GM21576 (cell line): Measurements from ENCODE around the gene STARD9.
A peak's percentile ranks its signal among the peaks of the same experiment; 100 is the strongest.
"Not testable (repeated sequence)": the region's sequence is repeated elsewhere in the genome, so short reads cannot be mapped to it uniquely, and the experiment has no call there.

Experiments used
- ATAC-seq: cut with Tn5 transposase; IDR thresholded peaks from one replicate; pipeline ENCODE4 v1.9.1; 2021; ENCODE audit warnings: mild to moderate bottlenecking, moderate library complexity; ENCODE audit not compliant: unreplicated experiment

STARD9 gene

DNA sequence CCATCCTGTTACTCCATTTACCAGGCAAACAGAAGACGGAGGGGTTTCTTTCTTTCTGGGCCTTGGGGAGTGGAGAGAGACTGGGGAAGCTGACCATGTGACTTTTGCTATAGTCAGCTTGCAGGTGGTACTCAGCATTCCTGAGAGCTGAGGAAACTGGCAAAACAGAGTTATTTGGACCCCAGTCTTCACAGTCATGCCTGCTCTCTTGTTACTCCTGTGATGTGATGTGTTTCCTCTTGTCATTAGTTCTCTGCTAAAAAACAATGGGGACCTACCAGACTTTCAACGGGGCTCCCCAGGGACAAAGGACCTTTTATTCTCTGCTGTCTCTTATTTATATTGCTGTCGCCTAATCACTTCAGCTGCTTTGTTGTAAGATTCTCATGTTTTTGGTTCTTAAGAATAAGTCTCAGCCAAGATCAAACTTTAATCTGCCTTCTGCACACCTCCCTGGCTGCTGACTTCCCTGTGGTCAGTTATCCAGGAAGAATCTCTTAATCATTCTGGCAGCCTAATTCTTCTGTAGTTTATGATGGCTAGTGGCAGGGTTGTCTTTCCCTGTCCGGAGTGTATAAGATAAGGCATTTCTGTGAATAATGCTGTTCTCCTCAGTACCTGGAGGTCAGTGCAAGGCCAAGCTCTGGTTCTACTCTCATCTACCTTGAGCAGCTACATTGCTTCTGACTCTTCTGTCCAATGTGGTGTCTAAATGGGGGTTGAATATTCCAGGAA is 8.8 kb downstream of the STARD9 start:
- ATAC-seq: no peak

DNA sequence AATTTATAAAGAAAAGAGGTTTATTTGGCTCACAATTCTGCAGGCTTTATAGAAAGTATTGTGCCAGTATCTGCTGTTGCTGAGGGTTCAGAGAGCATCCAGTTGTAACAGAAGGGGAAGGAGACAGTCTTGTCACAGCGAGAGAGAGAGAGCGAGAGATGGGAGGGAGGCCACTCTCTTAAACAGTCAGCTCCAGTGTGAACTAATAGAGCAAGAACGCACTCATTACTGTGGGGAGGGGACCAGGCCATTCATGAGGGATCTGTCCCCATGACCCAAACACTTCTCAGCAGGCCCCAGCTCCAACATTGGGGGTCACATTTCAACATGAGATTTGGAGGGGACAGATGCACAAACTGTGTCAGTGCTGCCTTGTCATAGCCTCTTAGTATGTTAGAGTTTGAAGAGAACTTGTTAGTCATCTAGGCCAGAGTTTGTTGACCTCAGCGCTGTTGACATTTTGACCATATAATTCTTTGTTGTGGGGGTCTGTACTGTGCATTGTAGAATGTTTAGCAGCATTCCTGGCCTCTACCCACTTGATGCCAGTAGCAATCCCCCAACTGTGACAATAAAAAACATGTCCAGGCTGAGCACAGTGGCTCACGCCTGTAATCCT is 15.3 kb downstream of the STARD9 start:
- no peak for ATAC-seq

DNA sequence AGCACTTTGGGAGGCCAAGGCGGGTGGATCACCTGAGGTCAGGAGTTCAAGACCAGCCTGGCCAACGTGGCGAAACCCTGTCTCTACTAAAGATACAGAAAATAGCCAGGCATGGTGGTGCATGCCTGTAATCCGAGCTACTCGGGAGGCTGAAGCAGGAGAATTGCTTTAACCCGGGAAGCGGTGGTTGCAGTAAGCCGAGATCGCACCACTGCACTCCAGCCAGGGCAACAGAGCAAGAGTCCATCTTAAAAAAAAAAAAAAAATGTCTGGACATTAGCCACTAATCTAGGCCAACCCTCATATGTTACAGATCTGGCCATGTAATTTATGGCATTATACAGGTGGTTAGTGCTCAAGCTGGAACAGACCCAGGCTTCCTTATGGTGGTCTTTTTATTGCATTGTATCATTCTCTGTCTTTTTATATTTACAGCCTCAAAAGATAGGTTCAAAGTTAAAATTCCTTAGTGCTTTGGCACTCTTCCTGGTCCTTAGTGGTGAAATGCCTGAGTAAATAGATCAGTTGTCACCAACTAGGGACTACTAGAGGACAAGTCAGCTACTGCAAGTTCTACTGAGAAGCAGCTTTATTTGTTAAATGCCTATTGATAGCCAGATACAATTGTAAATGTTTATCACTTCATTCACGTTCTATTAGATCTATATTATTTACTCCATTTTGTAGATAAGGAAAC is 16.0 kb downstream of the STARD9 start:
- ATAC-seq: no peak

DNA sequence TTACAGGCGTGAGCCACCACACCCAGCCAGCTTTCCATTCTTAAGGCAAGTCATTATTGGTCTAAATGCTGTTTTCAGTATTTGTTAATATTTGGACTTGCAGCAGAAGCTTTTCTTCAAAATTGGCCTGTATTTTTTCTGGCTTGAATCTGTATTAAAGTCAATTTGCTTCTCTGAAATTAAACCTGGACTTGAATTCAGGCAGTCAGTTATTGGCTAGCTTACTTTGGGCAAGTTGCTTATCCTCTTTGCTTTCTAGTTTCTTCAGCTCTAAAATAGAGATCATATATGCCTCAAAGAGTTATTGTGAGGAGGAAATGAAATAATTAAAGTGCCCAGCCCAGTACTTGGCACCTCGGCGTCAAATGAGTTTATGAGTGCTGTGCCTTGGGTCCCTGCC is 17.3 kb downstream of the STARD9 start:
- ATAC-seq: no peak

DNA sequence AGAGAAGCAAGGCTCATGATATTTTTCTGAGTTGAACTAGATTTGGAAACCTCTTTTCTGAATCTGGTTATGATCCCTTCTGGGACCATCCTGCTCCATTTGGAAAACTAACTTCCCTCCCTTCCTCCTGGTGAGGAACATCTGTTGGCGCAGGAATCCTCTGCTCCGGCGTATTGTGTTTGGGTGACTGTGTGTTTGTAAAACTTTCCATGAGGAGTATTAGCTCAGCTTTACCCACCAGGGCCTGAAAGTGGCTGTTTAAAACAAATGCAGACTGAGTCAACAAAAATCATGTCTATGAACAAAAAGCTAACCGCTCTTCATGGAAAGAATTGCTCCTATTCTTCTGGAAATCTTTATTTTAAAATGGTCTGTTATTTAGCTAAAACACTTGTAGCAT is 17.7 kb downstream of the STARD9 start:
- no peak for ATAC-seq

DNA sequence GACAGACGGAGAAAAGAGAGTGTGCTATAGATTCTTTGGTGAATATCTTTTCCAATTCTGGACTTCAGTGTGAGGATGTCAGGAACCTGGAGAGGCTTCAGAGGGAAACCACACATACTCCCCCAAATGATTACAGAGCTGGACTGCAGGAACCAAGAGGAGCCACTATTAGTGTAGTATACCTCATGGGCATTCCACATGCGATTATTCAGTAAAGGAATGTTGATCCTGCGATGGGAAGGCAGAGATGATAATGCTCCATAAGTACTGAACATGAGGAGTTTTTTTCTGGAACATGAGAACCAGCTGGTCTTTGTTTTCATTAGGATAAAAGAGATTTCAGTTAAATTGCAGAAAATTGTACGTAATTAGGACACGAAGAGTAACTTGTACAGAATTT is 18.7 kb downstream of the STARD9 start:
- no peak for ATAC-seq

DNA sequence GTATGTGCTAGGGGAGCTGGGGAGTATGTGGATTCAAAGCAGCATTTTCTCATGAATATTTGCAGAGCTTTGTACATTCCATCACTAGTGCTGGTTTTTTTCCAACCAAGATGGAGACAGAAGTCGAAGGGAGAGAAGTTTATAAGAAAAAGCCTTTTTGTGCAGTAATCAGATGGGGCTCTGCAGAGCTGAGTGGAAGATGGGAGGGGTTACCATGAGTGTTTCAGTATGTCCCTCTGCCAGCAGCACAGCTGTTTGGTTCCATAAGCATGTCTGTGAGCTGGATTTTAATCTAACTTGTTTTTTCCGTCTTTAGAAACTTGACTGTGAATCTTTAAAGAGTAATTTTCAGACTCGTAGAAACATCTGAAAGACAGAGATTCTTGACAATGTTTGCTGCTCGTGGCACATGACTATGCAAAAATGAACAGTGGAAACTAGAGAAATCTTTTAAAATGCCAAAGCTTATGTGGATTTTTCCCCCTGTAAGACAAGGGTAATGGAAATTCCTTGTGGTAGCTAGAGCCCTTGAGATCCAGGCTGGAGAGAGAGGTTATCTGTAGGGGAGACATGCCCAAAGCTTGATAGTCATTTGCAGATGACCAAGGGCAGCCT is 20.3 kb downstream of the STARD9 start:
- no peak for ATAC-seq

DNA sequence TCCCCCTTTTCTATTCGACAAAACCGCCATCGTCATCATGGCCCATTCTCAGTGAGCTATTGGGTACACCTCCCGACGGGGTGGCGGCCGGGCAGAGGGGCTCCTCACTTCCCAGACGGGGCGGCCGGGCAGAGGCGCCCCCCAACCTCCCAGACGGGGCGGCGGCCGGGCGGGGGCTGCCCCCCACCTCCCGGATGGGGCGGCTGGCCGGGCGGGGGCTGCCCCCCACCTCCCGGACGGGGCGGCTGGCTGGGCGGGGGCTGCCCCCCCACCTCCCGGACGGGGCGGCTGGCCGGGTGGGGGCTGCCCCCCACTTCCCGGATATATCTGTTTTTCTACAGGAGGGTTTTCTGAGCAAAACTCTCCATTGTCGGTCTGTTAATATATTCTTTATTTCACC is 25.9 kb downstream of the STARD9 start:
- ATAC-seq: not testable (repeated sequence)

DNA sequence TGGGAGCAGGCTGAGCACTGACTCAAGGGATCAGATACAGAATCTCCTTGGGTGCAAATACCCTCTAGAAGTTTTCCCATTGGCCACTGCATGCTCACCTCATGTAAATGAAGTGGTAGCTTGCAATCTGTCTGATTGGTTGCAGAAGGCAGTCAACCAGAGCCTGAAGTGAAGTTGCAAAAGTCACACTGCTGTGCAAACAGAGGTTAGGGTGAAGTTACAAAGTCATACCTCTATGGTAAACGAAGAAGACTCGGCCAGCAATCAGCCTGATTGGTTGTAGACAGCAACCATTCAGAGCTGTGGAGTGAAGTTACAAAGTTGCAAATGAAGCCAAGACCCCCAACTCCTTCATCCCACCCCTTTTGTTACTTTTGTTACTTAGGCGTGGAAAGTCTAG is 27.1 kb downstream of the STARD9 start:
- no peak for ATAC-seq

DNA sequence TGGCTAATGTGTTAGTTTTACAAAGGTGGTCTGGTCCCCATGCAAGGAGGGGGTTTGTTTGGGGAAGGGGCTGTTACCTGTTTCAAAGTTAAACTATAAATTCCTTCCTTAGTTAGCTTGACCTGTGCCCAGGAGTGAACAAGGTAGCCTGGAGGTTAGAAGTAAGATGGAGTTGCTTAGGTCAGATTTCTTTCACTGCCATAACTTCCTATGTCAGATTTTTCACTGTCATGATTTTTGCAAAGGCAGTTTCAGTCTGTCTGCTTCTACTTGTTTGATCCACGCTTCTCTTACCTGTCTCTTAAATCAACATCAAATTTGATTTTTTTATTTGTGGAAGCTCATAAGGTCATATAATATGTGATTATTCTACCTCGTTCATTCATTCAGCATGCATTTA is 28.6 kb downstream of the STARD9 start:
- no peak for ATAC-seq

DNA sequence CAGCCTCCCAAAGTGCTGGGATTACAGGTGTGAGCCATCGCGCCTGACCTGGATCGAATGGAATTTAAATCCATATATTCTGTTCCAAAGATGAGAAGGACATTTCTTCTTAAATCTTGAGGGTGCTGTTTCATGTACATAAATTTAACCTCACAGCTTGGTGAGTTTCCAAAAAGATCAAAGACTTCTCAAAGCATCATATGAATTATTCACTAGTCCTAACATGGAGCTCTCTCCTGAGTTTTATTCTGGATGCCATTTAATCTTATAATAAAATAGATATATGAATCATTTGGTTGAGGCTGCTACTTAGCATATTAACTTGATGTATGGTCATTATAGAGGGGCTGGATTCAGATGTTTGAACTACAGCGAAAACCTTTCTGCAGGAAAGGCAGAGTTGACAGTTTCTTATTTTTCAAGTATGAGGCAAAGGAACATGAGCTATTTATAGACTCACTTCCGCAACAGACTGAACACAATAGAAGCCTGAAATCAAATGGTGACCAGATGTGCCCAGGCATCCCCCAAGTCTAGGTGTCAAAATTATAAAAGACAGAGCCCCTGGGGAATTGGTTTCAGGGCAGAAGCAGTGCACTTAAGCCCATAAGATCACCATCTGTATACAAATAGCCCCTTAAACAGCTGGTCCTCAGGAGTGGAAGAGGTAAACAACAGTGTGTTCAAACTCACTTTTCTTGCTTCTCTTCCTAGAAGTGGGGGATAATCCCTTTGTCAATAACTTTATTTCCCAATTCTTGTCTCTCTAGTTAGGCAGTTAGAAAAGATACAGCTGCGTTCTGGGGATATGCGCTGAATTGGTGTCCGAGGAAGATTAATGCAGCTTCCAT is 29.7 kb downstream of the STARD9 start:
- ATAC-seq: peak; percentile 41

DNA sequence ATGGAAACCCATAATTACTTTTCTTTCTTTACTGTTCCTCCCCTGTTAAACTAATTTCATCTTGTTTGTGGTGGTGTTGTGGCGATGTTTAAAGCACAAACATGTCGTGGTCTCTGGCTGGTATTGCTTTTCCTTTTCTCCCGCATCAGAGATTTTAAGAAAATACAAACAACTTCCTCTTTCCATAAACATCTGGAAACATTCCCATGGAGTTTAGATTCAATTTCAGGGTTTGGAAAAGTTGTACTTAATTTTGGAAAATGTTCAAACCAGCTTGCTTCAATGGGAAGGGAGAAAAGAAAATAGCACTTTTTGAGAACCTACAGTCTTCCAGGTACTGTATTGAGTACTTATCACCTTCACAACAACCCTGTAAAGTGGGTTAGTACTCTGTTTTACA is 30.4 kb downstream of the STARD9 start:
- no peak for ATAC-seq

DNA sequence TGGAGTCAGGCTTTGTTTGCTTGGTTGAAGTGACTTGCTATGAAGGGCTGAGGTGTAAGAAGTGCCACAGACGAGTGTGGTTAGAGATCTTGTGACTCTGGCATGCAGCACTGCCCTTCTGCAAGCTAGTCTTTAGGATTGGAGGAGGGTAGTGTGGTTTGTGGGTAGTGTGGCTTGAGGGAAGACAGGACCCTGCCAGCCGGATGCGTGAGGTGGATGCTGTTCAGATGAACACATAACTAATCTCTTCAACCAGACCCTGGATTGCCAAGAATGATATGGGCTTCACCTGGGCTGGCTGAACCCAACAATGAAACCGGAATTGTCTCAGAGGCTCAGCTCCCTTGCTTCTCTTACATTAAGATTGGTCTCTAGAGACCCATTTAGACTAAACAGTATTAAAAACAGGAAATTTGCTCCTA is 32.7 kb downstream of the STARD9 start:
- ATAC-seq: peak; percentile 50

DNA sequence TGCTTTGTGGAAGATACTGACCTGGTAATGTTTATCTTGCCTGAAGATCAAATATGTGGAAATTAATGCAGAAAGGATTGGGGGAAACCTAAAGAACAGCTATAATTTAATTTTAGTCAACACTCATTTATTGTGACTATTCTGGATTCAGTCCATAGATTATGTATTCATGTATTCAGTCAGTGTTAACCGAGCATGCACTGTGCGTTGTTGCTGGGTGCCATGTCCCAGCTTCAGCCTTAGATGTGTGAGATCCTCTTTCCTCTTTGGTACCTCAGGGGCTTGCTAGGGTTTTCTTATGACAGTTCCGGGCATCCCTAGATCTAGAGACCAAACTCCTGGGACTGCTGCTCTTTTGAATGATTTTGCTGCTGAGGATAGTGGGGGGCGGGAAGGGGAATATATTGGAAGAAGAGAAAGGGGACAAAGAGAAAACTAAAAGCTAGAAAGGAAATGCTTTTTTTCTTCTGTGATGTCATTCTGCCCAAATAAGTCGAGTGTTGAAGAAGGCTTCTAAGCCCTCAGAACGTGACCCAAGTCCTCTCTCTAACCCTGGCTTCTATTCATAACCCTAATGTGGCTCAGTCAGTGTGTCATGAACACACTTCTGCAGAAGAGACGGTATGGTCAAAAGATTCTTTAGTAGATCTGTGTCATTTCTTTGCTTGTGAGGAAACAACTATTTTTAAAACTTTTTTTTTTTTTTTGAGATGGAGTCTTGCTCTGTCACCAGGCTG is 33.5 kb downstream of the STARD9 start:
- ATAC-seq: no peak

DNA sequence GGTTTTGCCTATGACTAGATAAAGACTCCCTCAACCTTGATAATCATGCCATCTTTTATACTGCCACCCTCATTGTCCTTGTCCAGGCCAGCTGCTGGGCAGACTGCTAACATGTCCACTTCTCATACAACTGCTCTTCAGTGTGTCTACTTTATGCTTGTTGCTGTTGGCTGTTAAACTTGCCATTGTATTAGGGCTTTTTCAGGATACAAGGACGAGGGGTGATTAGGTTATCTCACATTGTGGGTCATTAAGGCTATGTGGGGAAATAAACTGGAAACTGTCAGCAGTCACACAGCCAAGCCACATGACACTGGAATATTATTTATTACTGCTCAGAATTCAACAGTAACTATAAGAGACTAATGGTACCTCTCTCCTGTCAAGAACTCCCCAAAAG is 36.1 kb downstream of the STARD9 start:
- no peak for ATAC-seq

DNA sequence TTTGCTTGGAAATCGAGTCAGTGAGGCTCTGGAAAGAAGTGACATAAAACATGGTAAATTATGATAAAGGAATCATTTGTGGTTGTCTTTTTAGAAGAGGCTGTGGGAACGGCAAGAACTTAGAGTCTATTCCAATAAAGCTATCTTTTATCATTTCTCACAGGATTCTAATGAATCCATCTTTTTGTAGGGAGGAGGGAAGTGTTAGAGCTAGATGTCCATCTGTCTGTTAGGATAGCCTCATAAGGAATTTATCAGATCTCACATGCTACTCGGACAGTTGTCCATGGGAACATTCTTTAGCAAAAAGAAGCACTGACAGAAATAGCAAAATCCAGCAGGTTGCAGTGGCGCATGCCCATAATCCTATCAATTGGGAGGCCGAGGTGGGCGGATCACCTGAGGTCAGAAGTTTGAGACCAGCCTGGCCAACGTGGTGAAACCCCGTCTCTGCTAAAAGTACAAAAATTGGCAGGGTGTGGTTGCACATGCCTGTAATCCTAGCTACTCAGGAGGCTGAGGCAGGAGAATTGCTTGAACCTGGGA is 37.0 kb downstream of the STARD9 start:
- no peak for ATAC-seq

DNA sequence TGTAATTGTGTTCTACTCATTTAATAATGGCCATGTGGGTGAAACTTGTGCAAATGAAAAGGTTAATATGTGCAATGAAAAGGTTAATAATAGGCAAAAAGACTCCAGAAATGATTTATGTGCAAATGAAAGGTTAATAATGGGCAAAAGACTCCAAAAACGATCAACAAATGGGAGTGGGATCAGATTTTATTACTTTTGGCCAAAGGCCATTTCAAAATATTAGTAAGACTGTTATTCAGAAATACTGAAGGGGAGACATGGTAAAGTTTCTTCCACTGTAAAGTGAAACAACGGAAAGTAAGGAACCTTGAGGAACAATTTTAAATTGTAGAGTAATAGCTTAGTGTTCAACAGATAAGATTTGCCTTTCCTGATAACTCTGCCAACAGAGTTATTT is 40.7 kb downstream of the STARD9 start:
- no peak for ATAC-seq

DNA sequence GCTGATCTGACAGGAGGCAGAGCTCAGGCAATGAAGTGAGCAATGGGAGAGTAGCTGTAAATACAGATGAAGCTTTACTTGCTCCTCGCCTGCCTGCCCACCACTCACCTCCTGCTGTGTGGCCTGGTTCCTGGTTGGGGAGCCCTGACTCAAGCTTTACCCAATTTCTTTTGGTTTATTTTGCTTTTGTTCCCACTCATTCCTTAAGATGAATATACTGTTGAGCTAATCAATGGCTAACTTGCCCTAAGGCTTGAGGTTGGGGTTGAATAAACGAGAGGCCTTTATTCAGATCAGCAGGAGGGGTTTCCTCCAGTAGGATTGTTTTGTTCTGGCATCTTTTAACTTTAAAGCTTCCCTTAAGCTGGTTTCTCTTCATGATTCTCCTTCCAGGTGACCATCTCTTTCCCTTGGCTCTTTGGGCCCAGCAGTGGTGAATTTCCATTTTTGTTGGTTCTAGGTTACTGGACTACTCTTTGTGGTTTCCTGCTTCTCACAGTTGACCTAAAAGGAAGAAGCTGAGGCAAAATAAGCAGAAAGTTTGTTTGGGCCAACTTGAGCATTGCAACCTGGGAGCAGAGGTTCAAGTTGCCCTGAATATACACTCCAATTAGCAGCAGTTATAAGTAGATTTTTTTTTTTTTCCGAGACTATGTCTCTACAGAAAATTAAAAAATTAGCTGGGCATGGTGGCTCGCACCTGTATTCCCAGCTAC is 44.4 kb downstream of the STARD9 start:
- no peak for ATAC-seq

DNA sequence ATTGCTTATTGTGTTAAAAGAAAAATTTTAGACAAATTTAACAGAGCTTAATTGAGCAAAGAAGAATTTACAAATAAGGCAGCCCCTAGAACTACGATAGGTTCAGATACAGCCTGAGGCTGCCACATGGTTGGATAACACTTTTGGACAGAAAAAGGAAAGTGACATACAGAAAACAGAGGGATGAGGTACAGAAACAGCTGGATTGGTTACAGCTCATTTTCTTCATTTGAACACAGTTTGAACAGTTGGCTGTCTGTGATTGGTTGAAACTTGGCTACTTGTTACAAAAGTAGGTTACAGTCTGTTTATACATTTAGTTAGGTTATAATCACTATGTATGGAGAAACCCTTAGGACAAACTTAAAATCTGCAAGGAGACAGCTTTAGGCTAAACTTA is 46.0 kb downstream of the STARD9 start:
- no peak for ATAC-seq
